Memory B cell (primary cell): ENCODE results near the gene C20orf173.
A peak's percentile ranks its signal among the peaks of the same experiment; 100 is the strongest.

ENCODE experiments used
- ATAC-seq: fragments of 150-1000 bp; cut with Tn5 transposase; 2 replicates; pipeline ENCODE4 v1.10.0; 2021; ENCODE audit warnings: low read depth, mild to moderate bottlenecking, moderate library complexity
- DNase-seq, 2 donors: peaks; one replicate each; pipeline ENCODE4 v3.0.0; 2022; ENCODE audit warnings: low spot score in 2 of 2
- H3K27ac Mint-ChIP-seq: one replicate; pipeline ENCODE4 v1.8.0; 2022; ENCODE audit warnings: mild to moderate bottlenecking, moderate library complexity, mixed read lengths
- H3K27me3 Mint-ChIP-seq: one replicate; pipeline ENCODE4 v1.8.0; 2022; ENCODE audit warnings: mixed read lengths
- H3K36me3 Mint-ChIP-seq: one replicate; pipeline ENCODE4 v1.8.0; 2022; ENCODE audit warnings: mild to moderate bottlenecking, mixed read lengths
- H3K4me1 Mint-ChIP-seq: one replicate; pipeline ENCODE4 v1.8.0; 2022; ENCODE audit warnings: mixed read lengths
- H3K4me3 Mint-ChIP-seq: one replicate; pipeline ENCODE4 v1.8.0; 2022; ENCODE audit warnings: mild to moderate bottlenecking, moderate library complexity, mixed read lengths
- H3K9me3 Mint-ChIP-seq: one replicate; pipeline ENCODE4 v1.8.0; 2022; ENCODE audit warnings: mixed read lengths

Gene C20orf173

DNA sequence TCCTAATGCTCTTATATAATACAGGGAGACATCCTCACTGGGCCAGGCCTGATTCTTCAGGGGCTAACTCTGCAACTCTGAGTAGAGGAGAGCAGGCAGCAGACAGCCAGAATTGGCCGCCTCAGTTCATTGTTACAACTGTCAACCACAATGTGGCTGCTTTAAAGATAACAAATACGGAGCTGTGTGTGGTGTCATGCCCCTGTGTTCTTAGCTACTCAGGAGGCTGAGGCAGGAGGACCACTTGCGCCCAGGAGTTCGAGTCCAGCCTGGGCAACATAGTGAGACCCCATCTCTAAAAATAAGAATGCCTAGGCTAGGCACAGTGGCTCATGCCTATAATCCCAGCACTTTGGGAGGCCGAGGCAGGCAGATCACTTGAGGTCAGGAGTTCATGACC lies 39.7 kb downstream of the C20orf173 start:
- Mint-ChIP-seq H3K27ac (peak overlapping the region; percentile 96), H3K4me1 (peaks cover 29% of the 10 kb centered on the region), H3K9me3 (no peaks in the 10 kb centered on the region), H3K27me3 (no peaks in the 10 kb centered on the region), H3K4me3 (peak overlapping the region; percentile 71), H3K36me3 (peaks cover 14% of the 10 kb centered on the region)
- DNase-seq (no peak), ATAC-seq (no peak)

DNA sequence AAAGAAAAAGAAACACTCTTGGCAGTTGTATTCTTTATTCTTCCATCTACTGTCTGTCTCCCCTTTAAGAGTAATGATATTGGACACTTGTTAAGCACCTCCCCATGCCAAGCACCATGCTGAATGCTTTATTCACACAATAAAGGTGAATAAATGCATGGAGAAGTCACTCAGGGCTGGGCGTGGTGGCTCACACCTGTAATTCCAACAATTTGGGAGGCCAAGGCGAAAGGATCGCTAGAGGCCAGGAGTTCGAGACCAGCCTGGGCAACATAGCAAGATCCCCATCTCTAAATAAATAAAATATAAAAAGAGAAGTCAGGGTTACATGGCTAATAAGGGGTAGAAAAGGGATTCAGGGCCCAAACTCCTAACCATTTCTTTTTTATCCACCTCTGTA lies 42.0 kb downstream of the C20orf173 start:
- Mint-ChIP-seq H3K9me3 (peaks cover 1% of the 10 kb centered on the region), H3K27me3 (no peaks in the 10 kb centered on the region), H3K27ac (no peak overlapping the region), H3K4me1 (peaks cover 27% of the 10 kb centered on the region), H3K4me3 (no peak overlapping the region), H3K36me3 (peaks cover 13% of the 10 kb centered on the region)
- ATAC-seq: no peak
- no peak for DNase-seq

DNA sequence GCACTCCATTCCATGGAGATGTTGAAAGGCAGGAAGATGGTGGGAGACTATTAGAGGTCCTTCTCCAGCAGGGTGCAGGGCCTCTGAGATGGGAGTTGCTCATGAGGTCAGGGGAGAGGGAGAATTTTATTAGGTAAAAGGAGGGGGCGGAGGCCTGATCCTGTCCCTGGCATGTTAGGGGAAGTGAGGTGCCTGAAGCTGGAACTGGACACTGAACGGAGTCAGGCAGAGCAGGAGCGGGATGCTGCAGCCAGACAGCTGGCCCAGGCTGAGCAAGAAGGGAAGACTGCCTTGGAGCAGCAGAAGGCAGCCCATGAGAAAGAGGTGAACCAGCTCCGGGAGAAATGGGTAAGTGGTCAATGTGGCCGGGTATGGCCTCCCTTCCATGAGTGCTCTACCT lies 49.7 kb downstream of the C20orf173 start:
- Mint-ChIP-seq H3K27me3 (no peaks in the 10 kb centered on the region), H3K4me3 (no peak overlapping the region), H3K36me3 (peaks cover 18% of the 10 kb centered on the region), H3K4me1 (peaks cover 9% of the 10 kb centered on the region), H3K9me3 (peaks cover 1% of the 10 kb centered on the region), H3K27ac (peak overlapping the region; percentile 76)
- DNase-seq: no peak
- no peak for ATAC-seq

DNA sequence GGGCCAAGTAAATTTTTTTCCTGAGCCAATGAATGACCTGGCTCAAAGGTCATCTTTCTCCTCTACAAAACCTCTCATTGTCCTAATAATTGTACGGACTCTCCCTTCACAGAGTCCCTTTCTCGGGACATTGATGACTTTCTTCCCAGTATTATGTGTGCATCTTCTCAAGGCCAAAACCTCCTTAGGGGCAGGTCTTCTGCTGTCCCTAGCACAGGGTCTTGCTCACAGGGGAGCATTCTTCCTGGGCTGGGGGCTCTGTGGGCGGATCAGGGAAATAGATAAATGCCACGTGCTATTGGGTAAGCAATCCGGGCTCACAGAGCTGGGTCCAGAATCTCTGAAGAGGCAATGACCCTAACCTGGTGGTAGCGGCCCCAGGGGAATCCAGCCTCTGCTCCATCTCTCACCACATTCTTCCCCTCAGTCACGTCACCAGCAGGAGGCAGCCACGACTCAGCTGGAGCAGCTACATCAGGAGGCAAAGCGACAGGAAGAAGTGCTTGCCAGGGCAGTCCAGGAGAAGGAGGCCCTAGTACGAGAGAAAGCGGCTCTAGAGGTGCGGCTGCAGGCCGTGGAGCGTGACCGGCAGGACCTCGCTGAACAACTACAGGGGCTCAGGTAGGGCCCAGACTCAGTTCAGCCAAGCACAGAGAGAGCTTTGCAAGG lies 50.5 kb downstream of the C20orf173 start:
- peak; percentile 36 to 39 for DNase-seq
- peak; percentile 95 for ATAC-seq
- Mint-ChIP-seq H3K4me3 (no peak overlapping the region), H3K27ac (peak overlapping the region; percentile 76), H3K4me1 (peaks cover 9% of the 10 kb centered on the region), H3K27me3 (no peaks in the 10 kb centered on the region), H3K36me3 (peaks cover 14% of the 10 kb centered on the region), H3K9me3 (no peaks in the 10 kb centered on the region)
